ENCODE data around the gene CDK5RAP3. TPM values are rescaled to one million over a fixed set of nuclear protein-coding genes. Genes with fewer than 3 reads are reported as not detected.

CDK5RAP3 gene
- total RNA-seq, 1 experiment from 2014 or later = 149 TPM

DNA sequence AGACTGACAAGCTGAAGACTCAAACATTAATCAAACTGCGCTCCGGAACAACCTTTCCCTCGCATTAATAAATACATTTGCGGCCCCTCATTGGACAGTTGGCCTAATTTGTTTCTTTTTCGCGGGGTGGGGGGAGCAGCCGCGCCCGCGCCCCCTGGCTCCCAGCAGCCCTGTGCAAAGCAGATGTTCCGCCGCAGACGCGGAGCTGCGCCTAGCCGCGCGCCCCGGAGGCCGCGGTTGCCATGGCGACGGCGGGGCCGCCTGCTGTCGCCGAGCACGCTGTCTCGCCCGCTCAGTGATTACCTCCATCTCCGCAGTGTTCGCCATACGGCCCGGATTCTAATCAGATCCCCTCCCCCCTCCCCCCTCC, 41.2 kb downstream of the CDK5RAP3 start:
- Histone ChIP-seq H2AFZ (ENCODE audit: low read length) (no peak overlapping the region), H3K23ac (ENCODE audit: insufficient read length, low read depth, low read length) (no peak overlapping the region), H4K8ac (replicated peaks; ENCODE audit: insufficient read length, low read depth, low read length) (no peak overlapping the region), H2BK120ac (ENCODE audit: low read depth, low read length, poor library complexity, severe bottlenecking) (no peak overlapping the region), H3K9me3 (ENCODE audit: control insufficient read depth, low read depth, low read length) (no peaks in the 10 kb centered on the region), H4K5ac (ENCODE audit: insufficient read length, low read depth, low read length) (no peak overlapping the region), H3K27me3 (ENCODE audit: insufficient read depth, low read length) (no peaks in the 10 kb centered on the region; the same call in 1 of the 2 replicates), H2BK20ac (ENCODE audit: low read depth, low read length, poor library complexity, severe bottlenecking) (no peak overlapping the region), H2BK12ac (ENCODE audit: insufficient read length, low read depth, low read length) (no peak overlapping the region), H3K9ac (ENCODE audit: extremely low read depth, insufficient read length, low read length) (no peak overlapping the region), H2BK15ac (ENCODE audit: low read depth, low read length) (no peak overlapping the region), H3K23me2 (ENCODE audit: insufficient read length, low read depth, low read length, poor library complexity, severe bottlenecking) (peaks cover 9% of the 10 kb centered on the region), H3K4me1 (ENCODE audit: insufficient read depth, low read length) (no peaks in the 10 kb centered on the region), H3K79me1 (ENCODE audit: insufficient read depth, low read depth, low read length, poor library complexity, severe bottlenecking) (no peaks in the 10 kb centered on the region), H3K4me2 (ENCODE audit: insufficient read depth, insufficient read length, low read length) (peak overlapping the region; percentile 91), H3K4ac (ENCODE audit: low read depth, low read length) (no peak overlapping the region), H3K27ac (ENCODE audit: insufficient read length, low read depth, low read length) (no peak overlapping the region), H3K18ac (ENCODE audit: insufficient read length, low read depth, low read length) (no peak overlapping the region), H4K91ac (ENCODE audit: insufficient read length, low read depth, low read length) (no peak overlapping the region), H3K79me2 (ENCODE audit: insufficient read depth, low read length) (no peaks in the 10 kb centered on the region), H4K20me1 (ENCODE audit: control insufficient read depth, insufficient read depth, insufficient read length) (no peaks in the 10 kb centered on the region), H3T11ph (ENCODE audit: low read length) (no peak overlapping the region), H2AK5ac (ENCODE audit: insufficient read length, low read length) (no peak overlapping the region), H3K14ac (ENCODE audit: insufficient read depth, low read length) (no peak overlapping the region), H3K56ac (ENCODE audit: insufficient read length, low read depth, low read length) (no peak overlapping the region), H2BK5ac (ENCODE audit: insufficient read length, low read length) (no peak overlapping the region)
- peak overlapping the region; percentile 63 to 83 for H3K4me3 Mint-ChIP-seq
- WGBS (ENCODE audit: extremely low coverage, insufficient read length, low lambda C conversion rate) = no CpG with 5 or more reads among the region's 34 CpGs
- peak; percentile 87 for DNase-seq
- TF ChIP-seq, protein P1, sequence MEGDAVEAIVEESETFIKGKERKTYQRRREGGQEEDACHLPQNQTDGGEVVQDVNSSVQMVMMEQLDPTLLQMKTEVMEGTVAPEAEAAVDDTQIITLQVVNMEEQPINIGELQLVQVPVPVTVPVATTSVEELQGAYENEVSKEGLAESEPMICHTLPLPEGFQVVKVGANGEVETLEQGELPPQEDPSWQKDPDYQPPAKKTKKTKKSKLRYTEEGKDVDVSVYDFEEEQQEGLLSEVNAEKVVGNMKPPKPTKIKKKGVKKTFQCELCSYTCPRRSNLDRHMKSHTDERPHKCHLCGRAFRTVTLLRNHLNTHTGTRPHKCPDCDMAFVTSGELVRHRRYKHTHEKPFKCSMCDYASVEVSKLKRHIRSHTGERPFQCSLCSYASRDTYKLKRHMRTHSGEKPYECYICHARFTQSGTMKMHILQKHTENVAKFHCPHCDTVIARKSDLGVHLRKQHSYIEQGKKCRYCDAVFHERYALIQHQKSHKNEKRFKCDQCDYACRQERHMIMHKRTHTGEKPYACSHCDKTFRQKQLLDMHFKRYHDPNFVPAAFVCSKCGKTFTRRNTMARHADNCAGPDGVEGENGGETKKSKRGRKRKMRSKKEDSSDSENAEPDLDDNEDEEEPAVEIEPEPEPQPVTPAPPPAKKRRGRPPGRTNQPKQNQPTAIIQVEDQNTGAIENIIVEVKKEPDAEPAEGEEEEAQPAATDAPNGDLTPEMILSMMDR (conservative IDR thresholded peaks at IDR 0.05) = peak; percentile 23; the same call in 2 of the 3 replicates
- peaks cover 0 to 3% of the 10 kb centered on the region in 2 experiments; a peak in 1 of 5 replicates for H3K9me3 Mint-ChIP-seq
- peak overlapping the region in 1 of 3 experiments; percentile 24; a peak in 1 of 7 replicates for H3K27ac Mint-ChIP-seq
- peaks cover 28% of the 10 kb centered on the region for H3K27me3 Mint-ChIP-seq (ENCODE audit: low read depth)
- peaks cover 41 to 46% of the 10 kb centered on the region in 2 experiments for H3K4me1 Mint-ChIP-seq
- H3K36me3 Mint-ChIP-seq (ENCODE audit: insufficient read depth in 1 of 3, low read depth in 3 of 3) = peaks cover 0 to 4% (median 0%) of the 10 kb centered on the region in 3 experiments; a peak in 3 of 7 replicates
